ENCODE results near the gene M6PR.
A peak's percentile ranks its signal among the peaks of the same experiment; 100 is the strongest.
"Not testable (repeated sequence)": the region's sequence is repeated elsewhere in the genome, so short reads cannot be mapped to it uniquely, and the experiment has no call there.

The M6PR gene

GRCh38 chr12:8950702-8951478 is 1.4 kb upstream of the M6PR start:
- no peak for DNase-seq (ENCODE audit: low read depth)

DNA sequence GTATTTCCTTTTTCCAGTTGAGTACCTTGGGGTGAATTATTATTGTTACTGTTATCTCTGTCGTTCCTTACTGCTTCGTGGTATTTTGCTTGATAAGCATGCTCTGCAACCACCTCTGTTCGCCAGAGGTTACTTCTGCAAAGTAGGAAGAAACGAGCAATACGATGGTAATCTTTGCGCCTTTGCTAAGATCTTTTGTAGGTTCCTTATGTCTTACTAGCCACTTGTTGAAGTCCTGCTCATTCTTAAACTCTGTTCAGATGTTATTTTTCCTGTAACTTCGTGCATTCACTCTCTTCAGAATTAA is 729 bp upstream of the M6PR start:
- DNase-seq (ENCODE audit: low read depth) = no peak

- DNase-seq (ENCODE audit: low read depth) = peak; percentile 7
These were observed 624 bp downstream of the M6PR start for GRCh38 chr12:8948701-8949341.

DNA sequence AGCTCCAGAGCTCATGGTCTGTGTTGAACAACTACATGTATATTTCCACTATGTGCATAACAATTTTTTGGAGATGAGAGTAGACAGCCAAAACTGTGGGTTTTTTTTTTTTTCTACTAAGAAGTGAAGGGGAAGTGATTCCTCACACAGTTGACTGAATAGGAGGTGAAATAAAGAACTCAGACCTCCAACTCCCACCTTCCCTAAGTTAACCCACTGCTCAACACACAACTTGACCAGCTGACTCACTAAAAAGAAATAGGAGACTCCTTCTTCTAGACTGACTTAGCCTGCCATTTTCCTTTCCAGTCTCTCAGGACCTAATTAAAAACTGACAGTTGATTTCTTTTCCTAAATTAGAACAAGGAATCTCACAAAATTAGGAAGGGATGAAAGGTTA is 1.7 kb downstream of the M6PR start:
- DNase-seq (ENCODE audit: low read depth) = no peak

GRCh38 chr12:8946733-8947132 is 2.7 kb downstream of the M6PR start:
- no peak for DNase-seq (ENCODE audit: low read depth)

- DNase-seq (ENCODE audit: low read depth) = no peak
These were observed 5.8 kb downstream of the M6PR start for GRCh38 chr12:8943565-8944186.

DNA sequence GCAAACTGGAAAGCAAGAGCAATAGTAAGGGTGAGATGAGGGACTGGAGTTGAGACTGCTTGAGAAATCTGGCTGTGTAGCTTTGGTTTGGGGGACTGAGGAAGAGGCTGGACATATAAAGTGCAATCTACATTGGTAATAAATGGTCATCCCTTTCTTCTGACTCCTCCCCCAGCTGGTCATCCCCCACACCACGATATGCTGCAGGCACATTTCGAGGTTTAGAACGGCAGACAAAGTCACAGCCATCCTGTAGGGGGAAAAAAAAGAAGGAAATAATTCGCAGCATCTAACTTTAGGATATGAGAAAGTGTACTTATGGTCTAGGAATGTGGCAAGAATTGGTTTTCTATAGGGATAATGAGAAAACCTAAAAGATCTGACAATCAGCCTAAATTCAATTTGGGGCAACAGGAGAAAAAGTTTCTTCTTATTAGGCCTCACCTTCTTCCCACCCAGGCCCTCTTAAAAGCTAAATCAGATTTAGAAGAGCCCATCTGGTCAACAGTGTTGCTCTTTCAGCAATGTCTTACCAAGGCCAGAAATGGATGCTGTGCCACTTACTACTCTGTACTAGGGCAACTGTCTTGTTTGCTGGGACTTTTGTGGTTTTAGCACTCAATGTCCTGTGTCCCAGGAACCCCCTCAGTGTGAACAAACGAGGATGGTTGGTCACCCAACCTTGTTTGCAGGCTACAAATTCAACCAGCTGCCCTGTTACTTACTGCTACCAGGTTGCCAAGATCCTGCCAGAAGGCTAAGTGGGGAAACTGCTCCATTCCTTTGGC is 7.6 kb downstream of the M6PR start:
- DNase-seq (ENCODE audit: low read depth) = no peak

DNA sequence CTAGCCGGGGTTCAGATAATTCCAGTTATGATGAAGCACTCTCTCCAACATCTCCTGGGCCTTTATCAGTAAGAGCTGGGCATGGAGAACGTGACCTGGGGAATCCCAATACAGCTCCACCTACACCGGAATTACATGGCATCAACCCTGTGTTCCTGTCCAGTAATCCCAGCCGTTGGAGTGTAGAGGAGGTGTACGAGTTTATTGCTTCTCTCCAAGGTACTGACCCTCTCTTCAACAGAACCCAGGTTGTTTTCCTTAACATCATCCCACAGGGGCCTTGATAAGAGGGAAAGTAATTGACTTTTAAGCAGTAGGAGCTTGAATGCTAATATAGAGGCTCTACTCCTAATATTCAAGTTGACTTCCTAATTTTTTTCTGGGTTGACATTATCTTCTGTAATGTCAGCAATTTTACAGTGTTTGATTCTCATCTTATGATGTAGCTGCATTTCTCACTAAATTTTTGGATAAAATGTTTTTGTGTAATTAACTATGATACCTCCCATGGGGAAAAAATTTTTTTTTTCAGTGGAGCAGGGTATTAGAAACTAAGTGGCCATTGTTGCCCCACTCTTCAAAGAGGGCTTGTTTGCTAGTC is 11.5 kb downstream of the M6PR start:
- not testable (repeated sequence) for DNase-seq (ENCODE audit: low read depth)

- no peak for DNase-seq (ENCODE audit: low read depth)
These were observed 12.7 kb downstream of the M6PR start for GRCh38 chr12:8936735-8937134.

- DNase-seq (ENCODE audit: low read depth) = not testable (repeated sequence)
These were observed 15.4 kb downstream of the M6PR start for GRCh38 chr12:8934080-8934479.

DNA sequence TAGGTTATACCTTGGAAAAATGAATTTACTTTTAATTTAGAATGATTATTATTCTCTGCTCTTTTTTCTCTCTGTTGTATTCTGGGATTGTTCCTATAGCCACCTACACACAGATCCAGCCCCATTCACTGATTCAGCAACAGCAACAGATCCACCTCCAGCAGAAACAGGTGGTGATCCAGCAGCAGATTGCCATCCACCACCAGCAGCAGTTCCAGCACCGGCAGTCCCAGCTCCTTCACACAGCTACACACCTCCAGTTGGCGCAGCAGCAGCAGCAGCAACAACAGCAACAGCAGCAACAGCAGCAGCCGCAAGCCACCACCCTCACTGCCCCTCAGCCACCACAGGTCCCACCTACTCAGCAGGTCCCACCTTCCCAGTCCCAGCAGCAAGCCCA is 17.0 kb downstream of the M6PR start:
- not testable (repeated sequence) for DNase-seq (ENCODE audit: low read depth)

DNA sequence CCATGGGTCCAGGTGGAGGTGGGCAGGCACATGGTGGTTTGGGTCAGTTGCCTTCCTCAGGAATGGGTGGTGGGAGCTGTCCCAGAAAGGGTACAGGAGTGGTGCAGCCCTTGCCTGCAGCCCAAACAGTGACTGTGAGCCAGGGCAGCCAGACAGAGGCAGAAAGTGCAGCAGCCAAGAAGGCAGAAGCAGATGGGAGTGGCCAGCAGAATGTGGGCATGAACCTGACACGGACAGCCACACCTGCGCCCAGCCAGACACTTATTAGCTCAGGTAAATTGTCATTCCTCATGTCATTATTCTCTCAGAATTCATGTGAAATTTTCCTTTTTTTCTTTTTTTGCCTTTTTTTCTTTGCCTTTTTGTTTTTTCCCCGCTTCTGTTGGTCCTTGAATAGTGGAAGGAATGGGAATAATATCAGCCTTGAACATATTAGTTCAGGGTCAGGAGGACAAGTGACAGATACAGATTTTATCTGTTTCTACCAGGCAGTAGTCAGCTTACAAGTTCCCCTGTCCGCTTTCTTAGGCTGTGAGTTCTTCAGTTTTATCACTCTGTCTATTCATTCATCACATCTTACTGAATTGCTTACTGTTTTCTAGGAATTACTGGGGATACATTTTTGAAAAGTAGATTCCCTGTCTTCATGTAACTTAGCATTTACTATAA is 18.7 kb downstream of the M6PR start:
- not testable (repeated sequence) for DNase-seq (ENCODE audit: low read depth)

GRCh38 chr12:8922544-8922943 is 26.9 kb downstream of the M6PR start:
- DNase-seq (ENCODE audit: low read depth) = no peak

- not testable (repeated sequence) for DNase-seq (ENCODE audit: low read depth)
These were observed 29.8 kb downstream of the M6PR start for GRCh38 chr12:8919643-8920042.

DNA sequence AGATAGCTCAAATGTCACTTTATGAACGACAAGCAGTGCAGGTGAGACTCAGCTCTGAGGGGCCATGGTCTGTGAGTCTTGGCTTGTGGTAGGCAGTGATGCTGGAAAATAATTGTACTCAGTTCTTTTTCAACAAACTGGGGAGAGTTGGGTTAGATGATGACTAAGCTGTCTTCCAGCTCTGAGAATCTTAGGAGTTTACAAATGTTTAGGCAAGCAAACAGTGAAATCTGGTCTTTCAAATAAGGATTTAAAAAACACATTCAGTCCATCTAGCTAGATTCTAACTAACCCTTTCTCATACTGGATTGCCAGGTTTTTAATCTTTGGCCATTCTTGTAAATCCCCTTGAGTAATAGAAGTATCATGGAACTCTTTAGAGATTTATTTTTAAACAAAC is 31.7 kb downstream of the M6PR start:
- no peak for DNase-seq (ENCODE audit: low read depth)

- no peak for DNase-seq (ENCODE audit: low read depth)
These were observed 32.4 kb downstream of the M6PR start for GRCh38 chr12:8917031-8917430.

DNA sequence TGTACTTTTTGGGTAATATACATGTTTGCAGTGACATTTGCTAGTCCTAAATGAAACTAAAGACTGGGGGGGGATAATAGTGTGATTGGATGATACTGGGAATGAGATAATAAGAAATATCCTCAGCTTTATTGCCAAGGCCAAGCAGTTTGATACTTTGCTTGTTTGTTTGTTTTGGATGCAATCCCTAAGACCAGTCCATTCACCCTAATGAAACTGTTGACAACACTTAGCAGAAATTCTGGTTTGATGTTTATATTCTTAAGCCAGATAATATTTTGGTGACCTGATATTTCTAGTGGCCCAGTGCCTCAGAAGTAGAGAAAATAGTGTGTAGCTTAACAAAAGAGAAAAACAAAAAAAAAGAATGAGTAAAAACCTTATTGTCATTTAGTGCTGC is 33.3 kb downstream of the M6PR start:
- DNase-seq (ENCODE audit: low read depth) = no peak

- no peak for DNase-seq (ENCODE audit: low read depth)
These were observed 34.5 kb downstream of the M6PR start for GRCh38 chr12:8914716-8915526.

DNA sequence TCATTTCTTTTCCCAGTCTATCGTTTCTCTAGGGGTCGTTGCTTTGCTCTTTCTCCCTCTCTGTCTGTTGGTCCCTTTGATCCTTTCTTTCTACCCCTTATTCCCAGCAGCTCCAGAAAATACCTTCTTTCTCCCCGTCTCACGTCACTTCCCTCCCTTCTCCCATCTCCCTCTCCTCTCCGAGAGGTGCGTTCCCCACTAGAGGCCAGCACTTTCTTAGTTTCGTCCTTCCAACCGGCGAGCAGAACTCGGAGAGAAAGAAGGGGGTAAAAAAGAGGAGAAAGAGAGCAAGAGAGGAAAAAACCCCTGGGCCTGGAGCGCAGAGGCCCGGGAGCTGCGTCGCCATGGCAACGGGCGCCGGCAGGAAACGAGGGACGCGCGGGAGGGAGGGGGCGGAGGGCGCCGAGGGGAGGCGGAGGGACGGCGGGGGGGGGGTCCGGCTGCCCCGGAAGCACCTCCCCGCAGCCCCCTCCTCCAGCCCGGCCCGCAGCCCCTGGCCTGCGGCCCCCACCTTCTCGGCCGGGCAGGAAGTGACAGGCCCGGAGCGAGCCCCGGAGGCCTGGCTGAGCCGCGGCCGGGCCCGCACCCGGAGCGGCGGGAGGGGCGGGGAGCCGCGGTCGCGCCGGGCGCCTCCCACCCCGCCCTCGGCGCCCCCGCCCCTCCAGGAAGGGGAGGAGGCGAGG is 35.3 kb downstream of the M6PR start, which contains the start of gene PHC1:
TSS of gene PHC1 (plus strand) at position 477 of the 683 bp plus-strand sequence. CDS start 3,169 bp downstream, outside the sequence.
- peak; percentile 44 for DNase-seq (ENCODE audit: low read depth)

- DNase-seq (ENCODE audit: low read depth) = no peak
These were observed 35.8 kb downstream of the M6PR start for GRCh38 chr12:8913702-8914032.

Measured in GM04504 (cell line).